Suppressor macrophage treated with lipopolysaccharide for 4 hours (primary cell): Measurements from ENCODE around the gene TAF10.

Experiments
- DNase-seq: peaks from one replicate; pipeline ENCODE4 v3.0.0-alpha.2; 2020

Gene TAF10

GRCh38 chr11:6623391-6624363 lies 11.7 kb upstream of the TAF10 start:
- no peak for DNase-seq

GRCh38 chr11:6622261-6623171 lies 10.5 kb upstream of the TAF10 start:
- DNase-seq, result no peak

- no peak for DNase-seq
Observed at GRCh38 chr11:6621711-6622211, 9.7 kb upstream of the TAF10 start.

GRCh38 chr11:6620636-6621035 lies 8.6 kb upstream of the TAF10 start:
- no peak for DNase-seq

- DNase-seq, result peak; percentile 96
Observed at GRCh38 chr11:6619004-6619745, 7.2 kb upstream of the TAF10 start, which contains the start of gene TPP1. TPP1 (minus strand) TSS chr11:6619422; CDS start chr11:6619400, 22 bp downstream.

- peak; percentile 78 for DNase-seq
Observed at GRCh38 chr11:6618117-6619003, 6.3 kb upstream of the TAF10 start.

- DNase-seq, result peak; percentile 76
Observed at GRCh38 chr11:6617315-6617781, 5.3 kb upstream of the TAF10 start.

- DNase-seq, result no peak
Observed at GRCh38 chr11:6616596-6617250, 4.7 kb upstream of the TAF10 start.

- DNase-seq, result no peak
Observed at GRCh38 chr11:6615882-6616585, 4.0 kb upstream of the TAF10 start.

- no peak for DNase-seq
Observed at GRCh38 chr11:6615046-6615445, 3.0 kb upstream of the TAF10 start.

GRCh38 chr11:6614446-6614845 lies 2.4 kb upstream of the TAF10 start:
- no peak for DNase-seq

GRCh38 chr11:6613496-6613895 lies 1.5 kb upstream of the TAF10 start:
- DNase-seq, result no peak

GRCh38 chr11:6611963-6612212 lies 128 bp downstream of the TAF10 start:
- no peak for DNase-seq

- peak; percentile 11 for DNase-seq
Observed at GRCh38 chr11:6611092-6611962, 689 bp downstream of the TAF10 start.

- no peak for DNase-seq
Observed at GRCh38 chr11:6610591-6610990, 1.4 kb downstream of the TAF10 start.

GRCh38 chr11:6609502-6610015 lies 2.5 kb downstream of the TAF10 start:
- DNase-seq, result no peak

- DNase-seq, result no peak
Observed at GRCh38 chr11:6608726-6609501, 3.1 kb downstream of the TAF10 start.

- DNase-seq, result no peak
Observed at GRCh38 chr11:6608011-6608410, 4.0 kb downstream of the TAF10 start.
